Heart right ventricle (tissue), 16 donors: ENCODE measurements around the gene PKNOX1. TPM values are rescaled to one million over a fixed set of nuclear protein-coding genes. Genes with fewer than 3 reads are reported as not detected.
"Not testable (repeated sequence)": the region's sequence is repeated elsewhere in the genome, so short reads cannot be mapped to it uniquely, and the experiment has no call there.

Experiments
- ATAC-seq, 8 donors: fragments of 200-7000 bp; cut with Tn5 transposase; one replicate each; pipeline ENCODE4 v1.9.1; 2020; ENCODE audit warnings: mild to moderate bottlenecking in 8 of 8, moderate library complexity in 8 of 8, moderate number of reproducible peaks in 1 of 8
- DNase-seq, 2 donors: peaks; one replicate each; pipeline ENCODE4 v3.0.0-alpha.2; 2020
- H3K27ac ChIP-seq, 10 donors: fragments of 200-600 bp; sonication (generic) in 2 of 10; one replicate each; pipeline versions ENCODE4 v1.5.0 to v1.8.0; 2020 to 2022; ENCODE audit warnings: mild to moderate bottlenecking in 3 of 10
- H3K27me3 ChIP-seq, 7 donors: fragments of 200-600 bp; one replicate each; pipeline ENCODE4 v1.8.0; 2021 to 2022; ENCODE audit warnings: mild to moderate bottlenecking in 2 of 7
- H3K36me3 ChIP-seq, 9 donors: fragments of 200-600 bp; sonication (generic) in 1 of 9; one replicate each; pipeline versions ENCODE4 v1.5.0 to v1.8.0; 2020 to 2022; ENCODE audit warnings: mild to moderate bottlenecking in 2 of 9
- H3K4me1 ChIP-seq, 9 donors: fragments of 200-600 bp; sonication (generic) in 1 of 9; one replicate each; pipeline versions ENCODE4 v1.5.0 to v1.8.0; 2020 to 2022; ENCODE audit warnings: mild to moderate bottlenecking in 4 of 9
- H3K4me3 ChIP-seq, 10 donors: fragments of 200-600 bp; sonication (generic) in 2 of 10; one replicate each; pipeline versions ENCODE4 v1.5.0 to v1.8.0; 2020 to 2022; ENCODE audit warnings: mild to moderate bottlenecking in 7 of 10, moderate library complexity in 2 of 10
- H3K9me3 ChIP-seq, 11 donors: fragments of 200-600 bp in 10 of 11; sonication (generic) in 2 of 11; one replicate each; pipeline versions ENCODE4 v1.5.0 to v1.8.0; 2013 to 2022; ENCODE audit warnings: mild to moderate bottlenecking in 2 of 11, control low read depth in 1 of 11, moderate library complexity in 1 of 11
- WGBS, 2 donors: extraction: QIAGEN DNeasy Blood & Tissue Kit; methylation state at CpG; one replicate each; pipeline ENCODE4 v1.1.7; 2013; ENCODE audit warnings: inconsistent platforms in 1 of 2; 5-methylcytosine and 5-hydroxymethylcytosine counted together
- intact Hi-C, 10 donors: fragments of 100-400 bp; cut with DNase I; formaldehyde crosslinking; loops; one replicate each; pipeline versions ENCODE4 v1.11.1 to v1.14.2; 2022
- polyA plus RNA-seq, 2 donors: library from polyadenylated mRNA; stranded (reverse); fragments of 200-250 nt; gene quantifications; one replicate each; pipeline ENCODE4 v1.2.3, GENCODE V29; 2013
- total RNA-seq, 10 donors: library from RNA; stranded (reverse); fragmentation: NEBNext Ultra II Directional in 3 of 10; extraction: Animal tissue kit (Norgen Biotek cat#: 25700) in 3 of 10; gene quantifications; one replicate each; pipeline versions ENCODE4 v1.2.1 to v1.2.4, GENCODE V29; 2021 to 2023
- TF ChIP-seq, protein P1 (sequence below), 9 donors: fragments of 200-600 bp; sonication (generic) in 2 of 9; IDR thresholded peaks; one replicate each; pipeline versions ENCODE4 v1.5.0 to v1.8.0; 2021 to 2022; ENCODE audit warnings: antibody characterized with exemption in 9 of 9, mild to moderate bottlenecking in 5 of 9, moderate library complexity in 1 of 9
- donor health status: Arrhythmogenic right ventricular cardiomyopathy.
- donor health status: ischemic (EF 13 %, LVEDD 7.1; RV severe dilation, severe dysfunction).
- donor health status: healthy with polysubstance abuse.
- donor health status: DM: no; HTN: yes; CAD: no.
- donor health status: DM: no; HTN: no; CAD: no.
- donor health status: ischemic (EF 25% LVEDD 6.9; RV normal size, moderate dysfunction).
- donor health status: ischemic (EF 25% LVEDD 5.7; RV mildly dilated, moderate dysfunction).
- donor health status: healthy.
- donor health status: DM: yes; HTN: yes; CAD: no.
- donor health status: Ischemic cardiomyopathy.
- donor health status: ischemic (EF 35%, LVEDD 5.7; RV mildly dilated, moderate dysfunction).
- donor health status: nonischemic (EF 11% LVEDD 7.7; RV severe dilation, severe dysfunction).
- donor health status: DM: yes; HTN: yes; CAD: no.
- donor health status: PGD.
- donor health status: ischemic (EF 29% LVEDD 5.4; RV normal size, mild dysfunction).
- donor health status: nonischemic (EF 23%, LVEDD 6.1; RV moderate dilation, normal function).

Gene PKNOX1
- total and polyA plus RNA-seq, 12 donors = 5.0 to 11.6 (median 7.6) TPM

DNA sequence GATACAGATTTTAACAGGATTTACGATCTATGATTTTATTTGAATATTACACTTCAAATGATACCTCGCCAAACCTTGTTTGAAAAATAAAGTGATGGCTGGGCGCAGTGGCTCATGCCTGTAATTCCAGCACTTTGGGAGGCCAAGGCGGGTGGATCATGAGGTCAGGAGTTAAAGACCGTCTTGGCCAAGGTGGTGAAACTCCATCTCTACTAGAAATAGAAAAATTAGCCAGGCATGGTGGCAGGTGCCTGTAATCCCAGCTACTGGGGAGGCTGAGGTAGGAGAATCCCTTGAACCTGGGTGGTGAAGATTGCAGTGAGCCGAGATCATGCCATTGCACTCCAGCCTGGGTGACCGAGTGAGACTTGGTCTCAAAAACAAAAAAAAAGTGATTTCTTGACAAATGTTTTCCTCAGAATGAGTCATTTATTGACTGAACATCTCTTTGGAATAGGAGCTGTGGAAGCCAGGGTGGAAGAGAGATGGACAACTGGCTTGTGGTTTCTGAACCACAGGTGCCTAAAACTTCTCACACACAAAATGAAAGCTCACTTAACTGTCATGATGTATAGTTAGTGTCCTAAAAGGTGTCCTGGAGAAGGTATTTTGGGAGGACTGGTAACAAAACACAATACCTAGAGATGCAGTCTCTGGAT, 11.9 kb downstream of the PKNOX1 start:
- no peaks in the 10 kb centered on the region for H3K27me3 ChIP-seq
- intact Hi-C loops = no loop called here
- DNase-seq (no peak), ATAC-seq (no peak)
- TF ChIP-seq, protein P1, sequence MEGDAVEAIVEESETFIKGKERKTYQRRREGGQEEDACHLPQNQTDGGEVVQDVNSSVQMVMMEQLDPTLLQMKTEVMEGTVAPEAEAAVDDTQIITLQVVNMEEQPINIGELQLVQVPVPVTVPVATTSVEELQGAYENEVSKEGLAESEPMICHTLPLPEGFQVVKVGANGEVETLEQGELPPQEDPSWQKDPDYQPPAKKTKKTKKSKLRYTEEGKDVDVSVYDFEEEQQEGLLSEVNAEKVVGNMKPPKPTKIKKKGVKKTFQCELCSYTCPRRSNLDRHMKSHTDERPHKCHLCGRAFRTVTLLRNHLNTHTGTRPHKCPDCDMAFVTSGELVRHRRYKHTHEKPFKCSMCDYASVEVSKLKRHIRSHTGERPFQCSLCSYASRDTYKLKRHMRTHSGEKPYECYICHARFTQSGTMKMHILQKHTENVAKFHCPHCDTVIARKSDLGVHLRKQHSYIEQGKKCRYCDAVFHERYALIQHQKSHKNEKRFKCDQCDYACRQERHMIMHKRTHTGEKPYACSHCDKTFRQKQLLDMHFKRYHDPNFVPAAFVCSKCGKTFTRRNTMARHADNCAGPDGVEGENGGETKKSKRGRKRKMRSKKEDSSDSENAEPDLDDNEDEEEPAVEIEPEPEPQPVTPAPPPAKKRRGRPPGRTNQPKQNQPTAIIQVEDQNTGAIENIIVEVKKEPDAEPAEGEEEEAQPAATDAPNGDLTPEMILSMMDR (IDR thresholded peaks at IDR 0.05) = no peak
- no peak overlapping the region for H3K4me3 ChIP-seq
- WGBS, 2 donors = 95% methylated on average over 7 of the region's 7 CpGs
- H3K4me1 ChIP-seq = peaks cover 0 to 8% (median 3%) of the 10 kb centered on the region in 9 donors
- H3K27ac ChIP-seq = no peak overlapping the region
- H3K9me3 ChIP-seq = no peaks in the 10 kb centered on the region
- no peaks in the 10 kb centered on the region for H3K36me3 ChIP-seq

DNA sequence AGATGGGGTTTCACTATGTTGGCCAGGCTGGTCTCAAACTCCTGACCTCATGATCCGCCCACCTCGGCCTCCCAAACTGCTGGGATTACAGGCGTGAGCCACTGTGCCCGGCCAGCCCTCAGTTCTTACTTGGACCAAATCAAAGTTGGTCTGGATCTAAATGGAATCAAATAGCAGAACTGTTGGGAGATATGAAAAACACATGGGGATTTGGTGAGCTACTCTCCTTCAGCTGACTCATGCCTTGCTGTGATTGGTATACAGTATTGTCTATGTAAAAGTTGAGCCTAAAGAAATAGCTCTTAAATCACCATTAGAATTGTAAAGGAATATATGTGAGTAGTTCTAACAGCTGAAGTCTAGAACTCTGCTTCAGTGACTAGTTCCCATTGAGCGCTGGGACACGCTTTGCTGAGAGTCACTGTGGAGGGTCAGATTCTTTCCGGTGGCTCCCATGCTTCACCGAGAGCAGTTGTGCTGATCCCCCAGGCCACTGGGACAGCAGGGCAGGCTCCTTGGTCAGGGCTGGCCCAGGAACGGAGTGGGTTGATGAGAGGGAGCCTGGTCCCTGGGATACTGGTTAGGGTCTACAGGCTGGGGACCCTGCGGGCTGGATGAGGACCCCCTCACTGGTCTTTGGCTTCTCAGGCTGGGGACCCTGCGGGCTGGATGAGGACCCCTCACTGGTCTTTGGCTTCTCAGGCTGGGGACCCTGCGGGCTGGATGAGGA, 14.0 kb downstream of the PKNOX1 start:
- DNase-seq (no peak), ATAC-seq (no peak)
- no peak overlapping the region for H3K27ac ChIP-seq
- 87 to 96% methylated on average over 11 to 12 of the region's 12 CpGs for WGBS, 2 donors
- H3K9me3 ChIP-seq = no peaks in the 10 kb centered on the region
- peaks cover 0 to 18% (median 15%) of the 10 kb centered on the region in 9 donors for H3K4me1 ChIP-seq
- TF ChIP-seq, protein P1 (IDR thresholded peaks at IDR 0.05) = no peak
- no peaks in the 10 kb centered on the region for H3K36me3 ChIP-seq
- intact Hi-C loops = no loop called here
- H3K4me3 ChIP-seq = no peak overlapping the region
- H3K27me3 ChIP-seq = no peaks in the 10 kb centered on the region

DNA sequence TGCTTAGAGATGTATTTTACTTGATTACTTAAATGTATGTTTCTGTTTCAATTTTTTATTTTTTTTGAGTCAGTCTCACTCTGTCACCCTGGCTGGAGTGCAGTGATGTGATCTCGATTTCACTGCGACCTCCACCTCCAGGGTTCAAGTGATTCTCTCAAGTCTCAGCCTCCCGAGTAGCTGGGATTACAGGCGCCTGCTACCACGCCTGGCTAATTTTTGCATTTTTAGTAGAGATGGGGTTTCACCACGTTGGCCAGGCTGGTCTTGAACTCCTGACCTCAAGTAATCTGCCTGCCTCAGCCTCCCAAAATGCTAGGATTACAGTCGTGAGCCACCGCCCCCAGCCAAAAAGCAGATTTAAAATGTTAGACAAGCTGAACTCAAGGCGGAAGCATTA, 15.0 kb downstream of the PKNOX1 start:
- intact Hi-C loops, ATAC-seq, H3K27me3 ChIP-seq, H3K4me3 ChIP-seq, H3K36me3 ChIP-seq, H3K27ac ChIP-seq, H3K9me3 ChIP-seq, DNase-seq: not testable (repeated sequence)
- WGBS, 2 donors = 87 to 88% methylated on average over 9 of the region's 9 CpGs
- peaks cover 0 to 18% (median 15%) of the 10 kb centered on the region in 9 donors for H3K4me1 ChIP-seq

DNA sequence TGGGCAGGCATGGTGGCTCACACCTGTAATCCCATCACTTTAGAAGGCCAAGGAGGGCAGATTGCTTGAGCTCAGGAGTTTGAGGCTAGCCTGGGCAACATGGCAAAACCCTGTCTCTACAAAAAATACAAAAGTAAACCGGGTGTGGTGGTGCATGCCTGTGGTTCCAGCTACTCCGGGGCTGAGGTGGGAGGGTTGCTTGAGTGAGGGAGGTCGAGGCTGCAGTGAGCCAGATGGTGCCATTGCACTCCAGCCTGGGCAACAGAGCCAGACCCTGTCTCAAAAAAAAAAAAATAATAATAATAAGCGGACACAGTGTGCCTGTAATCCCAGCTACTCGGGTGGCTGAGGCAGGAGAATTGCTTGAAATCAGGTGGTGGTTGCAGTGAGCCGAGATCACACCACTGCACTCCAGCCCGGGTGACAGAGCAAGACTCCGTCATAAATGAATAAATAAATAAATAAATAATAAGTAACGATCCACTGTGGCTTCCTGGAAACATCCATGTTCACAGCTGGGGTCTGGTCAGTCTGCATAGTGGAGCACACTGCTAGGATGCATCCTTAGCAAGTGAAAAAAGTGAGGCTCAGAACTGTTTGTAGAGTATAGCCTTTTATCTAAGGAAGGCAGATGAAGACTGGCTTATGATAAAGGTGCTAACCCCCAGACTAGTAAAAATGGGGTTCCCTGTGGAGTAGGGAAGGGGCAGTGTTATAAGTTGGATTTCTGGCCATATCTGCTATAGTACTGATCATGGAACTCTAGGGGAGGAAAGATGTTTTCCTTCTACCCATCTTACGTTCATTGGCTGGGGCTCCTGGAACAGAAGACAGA, 15.7 kb downstream of the PKNOX1 start:
- no peak overlapping the region for H3K27ac ChIP-seq
- no peaks in the 10 kb centered on the region for H3K9me3 ChIP-seq
- no peak overlapping the region for H3K4me3 ChIP-seq
- no peaks in the 10 kb centered on the region for H3K36me3 ChIP-seq
- DNase-seq (no peak), ATAC-seq (no peak)
- H3K4me1 ChIP-seq = peaks cover 0 to 18% (median 15%) of the 10 kb centered on the region in 9 donors
- no peaks in the 10 kb centered on the region for H3K27me3 ChIP-seq
- TF ChIP-seq, protein P1 (IDR thresholded peaks at IDR 0.05) = no peak
- intact Hi-C loops = no loop called here
- WGBS, 2 donors = 75 to 77% methylated on average over 10 of the region's 10 CpGs
